22Rv1 (cell line): Measurements from ENCODE around the gene TRHDE.

Experiments
- CTCF ChIP-seq: fragments of 450-650 bp; IDR thresholded peaks from 2 replicates; pipeline ENCODE4 v1.5.1; 2017; ENCODE audit warnings: mild to moderate bottlenecking
- ZFX ChIP-seq: fragments of 450-650 bp; IDR thresholded peaks from 2 replicates; pipeline ENCODE4 v1.6.1; 2017; ENCODE audit warnings: antibody characterized with exemption, borderline replicate concordance

DNA sequence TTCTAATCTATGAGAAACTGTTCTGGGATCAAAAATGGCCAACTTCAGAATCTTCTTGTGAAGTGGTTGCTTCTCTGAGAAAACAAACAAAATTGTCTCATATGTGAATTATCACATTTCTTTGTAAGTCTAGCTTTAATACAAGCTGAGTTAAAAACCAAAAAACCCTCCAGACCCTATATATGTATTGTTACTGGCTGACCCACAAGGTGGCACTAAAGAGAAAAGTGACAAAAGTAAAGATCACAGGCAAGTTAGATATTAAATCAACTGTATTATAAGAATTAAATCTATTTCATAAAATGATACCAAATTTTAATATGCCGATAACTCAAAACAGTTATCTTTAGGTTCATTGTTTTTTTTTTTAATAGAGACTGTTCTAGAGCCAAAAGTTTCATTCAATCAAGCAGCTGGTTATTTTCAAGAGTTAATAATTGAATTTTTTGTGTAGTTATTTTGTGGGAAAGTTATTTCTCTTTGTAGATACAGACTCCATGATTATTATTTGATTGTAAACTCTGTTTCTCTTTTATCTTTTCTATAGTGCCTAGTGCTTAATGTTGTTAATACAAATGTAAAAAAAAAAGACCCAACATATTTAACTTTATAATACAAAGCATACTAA lies 7.5 kb upstream of the TRHDE start:
- TF ChIP-seq CTCF (peak; percentile 88), ZFX (no peak)
